Measurements from ENCODE around the gene RECQL5.
A peak's percentile ranks its signal among the peaks of the same experiment; 100 is the strongest.
"Not testable (repeated sequence)": the region's sequence is repeated elsewhere in the genome, so short reads cannot be mapped to it uniquely, and the experiment has no call there.

RECQL5 gene

DNA sequence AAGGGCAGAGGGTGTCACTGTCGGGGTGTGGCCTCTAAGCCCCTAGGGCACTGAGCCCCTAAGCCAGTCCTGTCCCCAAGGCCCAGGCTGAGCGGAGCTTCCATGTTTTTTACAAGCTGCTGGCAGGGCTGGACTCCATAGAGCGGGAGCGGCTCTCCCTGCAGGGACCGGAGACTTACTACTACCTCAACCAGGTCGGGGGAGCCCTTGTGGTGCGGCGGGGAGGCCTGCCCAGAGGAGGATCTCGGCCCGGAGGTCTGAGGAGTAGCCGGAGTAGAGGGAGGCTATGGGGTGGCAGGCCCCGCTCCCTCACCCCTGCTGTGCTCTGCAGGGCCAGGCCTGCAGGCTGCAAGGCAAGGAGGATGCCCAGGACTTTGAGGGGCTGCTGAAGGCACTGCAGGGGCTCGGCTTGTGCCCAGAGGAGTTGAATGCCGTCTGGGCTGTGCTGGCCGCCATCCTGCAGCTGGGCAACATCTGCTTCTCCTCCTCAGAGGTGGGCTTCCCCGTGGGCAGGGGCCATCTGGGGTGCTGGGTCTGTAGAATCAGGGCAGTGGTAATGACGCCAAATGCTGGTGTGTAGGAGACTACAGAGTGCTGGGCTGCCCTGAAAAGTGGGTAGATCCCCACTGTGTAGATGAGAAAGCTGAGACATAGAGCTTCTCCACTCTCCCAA lies 74.5 kb downstream of the RECQL5 start:
- no peak for DNase-seq (ENCODE audit: low read depth)

DNA sequence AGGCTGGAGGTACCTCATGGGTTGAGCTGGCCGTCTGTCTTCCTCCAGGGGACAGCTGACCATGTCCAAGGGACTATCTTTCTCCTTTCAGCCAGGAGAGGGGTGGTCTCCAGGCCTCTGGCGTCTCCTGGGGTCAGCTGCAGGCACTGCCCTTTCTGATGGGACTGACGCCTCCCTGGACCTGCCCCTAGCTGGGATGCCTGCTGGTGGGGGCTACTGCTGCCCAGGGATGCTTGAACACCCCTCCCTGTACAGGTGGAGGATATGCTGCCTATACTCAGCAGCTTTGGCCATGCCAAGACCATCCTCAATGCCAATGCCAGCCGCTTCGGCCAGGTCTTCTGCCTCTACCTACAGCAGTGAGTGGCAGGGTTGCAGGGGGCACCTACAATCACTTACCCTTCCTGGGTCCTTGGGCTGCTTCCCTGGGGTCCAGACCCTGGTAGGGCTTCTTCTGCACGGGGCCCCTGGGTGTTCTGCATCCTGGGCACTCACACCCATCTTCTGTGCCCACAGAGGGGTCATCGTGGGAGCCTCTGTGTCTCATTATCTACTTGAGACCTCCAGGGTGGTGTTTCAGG lies 75.1 kb downstream of the RECQL5 start:
- no peak for DNase-seq (ENCODE audit: low read depth)

DNA sequence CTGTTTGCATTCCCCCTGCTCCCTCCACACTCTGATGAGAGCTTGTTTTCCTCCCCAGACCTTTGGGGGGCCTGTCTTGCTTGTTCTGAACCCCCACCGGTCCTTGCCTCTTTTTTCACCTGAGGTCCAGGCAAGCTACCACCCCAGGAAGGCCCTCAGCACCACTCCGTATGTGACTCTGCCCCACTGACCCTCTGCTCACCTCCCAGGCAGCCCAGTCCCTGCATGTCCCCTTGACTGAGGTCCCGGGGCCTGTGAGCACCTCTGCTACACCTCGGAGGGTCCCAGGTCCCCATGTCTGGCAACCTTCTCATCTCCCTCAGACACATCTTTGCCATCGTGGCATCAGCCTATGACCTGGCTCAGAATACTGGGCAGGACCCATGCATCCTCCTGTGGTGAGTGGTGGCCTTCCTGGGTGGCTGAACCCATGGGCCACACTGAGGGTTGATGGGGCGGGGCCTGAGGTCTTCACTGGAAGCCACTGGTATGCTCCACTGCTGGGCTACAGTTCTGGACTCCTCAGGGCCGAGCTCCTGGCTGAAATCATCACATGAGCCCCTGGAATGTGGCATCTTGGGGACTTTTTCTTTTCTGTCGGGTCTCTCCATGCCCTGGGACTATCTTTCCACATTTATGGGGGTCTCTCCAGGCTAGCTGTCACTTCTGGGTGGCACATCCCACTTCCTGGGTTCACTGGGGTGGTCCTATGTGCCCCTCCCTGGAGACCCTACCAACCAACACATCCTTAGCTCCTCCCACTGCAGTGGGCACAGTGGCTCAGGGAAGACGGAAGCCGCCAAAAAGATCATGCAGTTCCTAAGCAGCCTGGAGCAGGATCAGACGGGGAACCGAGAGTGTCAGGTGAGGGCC lies 75.9 kb downstream of the RECQL5 start:
- DNase-seq (ENCODE audit: low read depth) = no peak

DNA sequence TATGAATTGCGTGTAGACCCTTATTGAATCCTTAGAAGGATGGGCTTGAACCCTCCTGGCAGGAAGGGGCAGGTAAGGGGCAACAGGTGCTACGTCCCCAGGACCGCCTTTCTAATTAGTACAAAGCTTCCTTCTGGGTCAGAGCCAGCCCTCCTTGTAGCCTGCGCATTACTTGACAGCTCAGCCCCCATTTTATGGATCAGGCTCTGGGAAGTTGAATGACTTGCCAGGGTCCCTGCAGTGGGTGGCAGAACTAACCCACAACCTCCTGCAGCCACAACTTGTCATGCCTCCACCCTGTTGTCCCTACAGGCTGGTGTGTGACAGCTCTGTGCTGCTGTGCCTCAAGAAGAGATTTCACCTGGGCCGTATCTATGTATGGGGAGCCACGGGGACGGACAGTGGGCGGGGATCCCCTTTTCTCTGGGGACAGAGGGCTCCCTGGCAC lies 76.6 kb downstream of the RECQL5 start:
- no peak for DNase-seq (ENCODE audit: low read depth)

DNA sequence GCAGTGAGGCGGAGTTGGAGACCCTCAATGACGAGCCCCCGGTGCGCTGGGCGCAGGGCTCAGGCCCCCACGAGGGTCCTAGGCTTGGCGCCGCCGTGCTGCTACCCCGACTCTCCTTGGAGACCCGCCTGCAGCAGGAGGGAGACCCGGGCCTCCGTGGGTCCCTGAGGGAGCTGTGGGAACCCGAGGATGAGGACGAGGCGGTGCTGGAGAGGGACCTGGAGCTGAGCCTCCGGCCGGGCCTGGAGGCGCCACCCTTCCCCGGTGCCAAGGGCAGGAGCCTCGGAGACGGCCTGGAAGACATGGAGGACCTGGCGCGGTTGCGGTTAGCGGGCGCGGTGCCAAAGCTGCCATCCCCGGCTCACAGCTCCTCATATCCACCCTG lies 77.0 kb downstream of the RECQL5 start:
- DNase-seq (ENCODE audit: low read depth) = no peak

DNA sequence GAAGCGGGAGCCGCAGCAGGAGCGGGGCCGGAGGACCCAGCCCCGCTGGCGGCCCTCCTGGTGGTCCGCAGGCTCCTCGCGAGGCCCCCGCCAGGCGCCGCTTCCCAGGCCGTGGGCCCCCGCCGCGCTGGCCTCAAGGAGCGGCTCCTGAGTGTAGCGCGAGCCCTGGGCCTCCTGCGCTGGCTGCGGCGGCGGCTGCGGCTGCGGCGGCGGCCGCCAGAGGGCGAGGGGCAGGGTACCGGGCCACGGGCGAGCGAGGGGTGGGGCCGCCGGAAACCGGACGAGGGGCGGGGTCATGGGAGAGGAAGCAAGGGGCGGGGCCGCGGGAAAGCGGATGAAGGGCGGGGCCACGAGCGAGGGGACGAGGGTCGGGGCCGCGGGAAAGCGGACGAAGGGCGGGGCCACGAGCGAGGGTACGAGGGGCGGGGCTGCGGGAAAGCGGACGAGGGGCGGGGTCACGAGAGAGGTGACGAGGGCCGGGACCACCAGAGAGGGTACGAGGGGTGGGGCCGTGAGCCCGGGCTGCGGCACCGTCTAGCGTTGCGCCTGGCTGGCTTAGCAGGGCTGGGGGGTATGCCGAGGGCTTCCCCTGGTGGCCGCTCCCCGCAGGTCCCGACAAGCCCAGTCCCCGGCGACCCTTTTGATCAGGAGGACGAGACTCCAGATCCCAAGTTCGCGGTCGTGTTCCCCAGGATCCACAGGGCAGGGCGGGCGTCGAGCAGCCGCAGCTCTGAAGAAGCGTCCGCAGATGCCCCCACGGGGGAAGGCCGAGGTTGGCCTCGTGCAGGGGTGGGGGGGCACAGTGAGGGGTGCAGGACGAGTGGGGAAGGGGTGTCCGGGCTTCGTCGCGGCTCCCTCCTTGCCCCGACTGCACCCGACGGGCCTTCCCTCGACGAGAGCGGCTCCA lies 77.7 kb downstream of the RECQL5 start:
- peak; percentile 98 for DNase-seq (ENCODE audit: low read depth)

DNA sequence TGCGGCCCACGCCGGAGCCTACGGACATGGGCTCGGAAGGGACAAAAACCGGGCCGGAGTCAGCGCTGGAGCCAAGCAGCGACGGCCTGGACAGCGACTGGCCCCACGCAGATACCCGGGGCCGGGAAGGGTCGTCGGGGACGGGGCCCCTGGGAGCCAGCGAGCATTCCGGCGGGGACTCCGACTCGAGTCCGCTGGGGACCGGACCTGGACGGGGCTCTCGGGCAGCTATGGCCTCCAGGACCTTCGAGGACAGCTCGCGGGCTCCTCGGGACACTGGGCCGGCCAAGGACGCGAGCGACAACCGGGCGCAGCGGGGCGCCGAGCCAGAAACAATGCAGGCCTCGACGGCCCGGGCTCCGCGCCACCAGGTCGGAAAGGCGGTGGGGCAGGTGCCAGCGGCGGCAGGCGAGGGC lies 78.3 kb downstream of the RECQL5 start:
- no peak for DNase-seq (ENCODE audit: low read depth)

DNA sequence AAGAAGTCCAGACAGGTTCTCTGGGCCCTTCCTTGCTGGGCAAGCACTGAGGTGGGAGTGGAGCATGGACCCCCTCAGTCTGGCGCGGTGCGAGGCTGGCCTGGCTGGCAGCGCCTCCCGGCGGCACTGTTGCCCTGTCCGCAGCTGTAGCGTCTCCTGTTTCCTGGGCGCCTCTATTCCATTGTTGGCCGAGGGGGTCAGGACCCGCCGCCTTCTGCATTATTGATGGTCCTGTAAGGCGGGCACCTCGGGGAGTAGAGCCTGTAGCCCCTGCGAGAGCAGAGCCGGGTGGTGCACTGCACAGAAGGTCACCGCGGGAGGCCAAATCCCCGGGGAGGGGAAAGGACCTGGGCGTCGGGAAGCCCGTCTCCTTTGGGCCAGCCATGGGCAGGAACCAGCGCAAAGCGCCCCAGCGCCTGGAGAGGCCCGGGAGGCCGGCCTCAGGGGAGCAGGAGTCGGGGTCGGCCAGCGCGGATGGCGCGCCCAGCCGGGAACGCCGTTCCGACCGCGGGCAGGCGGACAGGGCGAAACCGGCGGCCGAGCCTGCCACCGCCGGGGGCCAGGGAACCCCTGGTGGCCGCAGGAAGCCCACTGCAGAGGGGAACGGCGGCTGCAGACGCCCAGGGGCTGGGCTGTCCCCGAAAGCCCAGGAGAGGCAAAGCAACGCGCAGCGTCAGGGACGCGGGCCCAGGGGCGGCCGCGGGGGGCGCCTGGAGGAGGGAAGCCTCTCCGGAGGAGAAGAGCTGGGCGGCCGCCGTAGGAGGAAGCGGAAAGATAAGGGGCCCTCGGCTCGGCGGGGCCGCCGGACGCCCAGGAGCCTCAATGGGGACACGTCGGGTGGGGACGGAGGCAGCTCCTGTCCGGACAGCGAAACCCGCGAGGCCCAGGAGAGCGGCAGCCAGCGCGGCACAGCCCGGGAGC lies 79.0 kb downstream of the RECQL5 start, which contains the start of gene MYO15B:
MYO15B (plus strand) TSS at position 126 of the 921 bp plus-strand sequence; CDS start at position 384, 258 bp downstream.
- DNase-seq (ENCODE audit: low read depth) = peak; percentile 27

DNA sequence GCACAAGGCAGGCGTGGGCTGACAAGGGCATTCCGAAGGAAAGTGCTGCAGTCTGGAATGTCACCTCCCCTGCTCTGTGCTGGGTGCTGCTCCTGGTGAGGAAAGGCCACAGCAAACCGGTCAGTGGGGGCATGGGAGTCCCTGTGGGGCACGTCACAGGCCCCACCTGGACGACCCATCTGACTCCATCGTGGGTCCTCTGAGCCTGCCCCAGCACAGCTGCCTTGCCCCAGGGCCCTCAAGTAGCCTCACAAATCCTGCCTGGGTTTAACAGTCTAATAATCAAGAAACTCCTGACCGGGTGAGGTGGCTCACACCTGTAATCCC lies 82.1 kb downstream of the RECQL5 start:
- DNase-seq (ENCODE audit: low read depth) = no peak

DNA sequence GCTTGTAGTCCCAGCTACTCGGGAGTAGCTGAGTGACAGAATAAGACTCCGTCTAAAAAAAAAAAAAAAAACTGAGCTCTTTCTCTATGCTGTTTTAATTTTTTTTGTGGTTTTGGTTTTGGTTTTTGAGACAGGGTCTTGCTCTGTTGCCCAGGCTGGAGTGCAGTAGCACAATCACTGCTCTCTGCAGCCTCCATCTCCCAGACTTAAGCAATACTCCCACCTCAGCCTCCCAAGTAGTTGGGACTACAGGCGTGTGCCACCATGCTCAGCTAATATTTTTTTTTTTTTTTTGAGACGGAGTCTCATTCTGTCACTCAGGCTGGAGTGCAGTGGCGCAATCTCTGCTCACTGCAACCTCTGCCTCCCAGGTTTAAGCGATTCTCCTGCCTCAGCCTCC lies 83.8 kb downstream of the RECQL5 start:
- DNase-seq (ENCODE audit: low read depth) = not testable (repeated sequence)

DNA sequence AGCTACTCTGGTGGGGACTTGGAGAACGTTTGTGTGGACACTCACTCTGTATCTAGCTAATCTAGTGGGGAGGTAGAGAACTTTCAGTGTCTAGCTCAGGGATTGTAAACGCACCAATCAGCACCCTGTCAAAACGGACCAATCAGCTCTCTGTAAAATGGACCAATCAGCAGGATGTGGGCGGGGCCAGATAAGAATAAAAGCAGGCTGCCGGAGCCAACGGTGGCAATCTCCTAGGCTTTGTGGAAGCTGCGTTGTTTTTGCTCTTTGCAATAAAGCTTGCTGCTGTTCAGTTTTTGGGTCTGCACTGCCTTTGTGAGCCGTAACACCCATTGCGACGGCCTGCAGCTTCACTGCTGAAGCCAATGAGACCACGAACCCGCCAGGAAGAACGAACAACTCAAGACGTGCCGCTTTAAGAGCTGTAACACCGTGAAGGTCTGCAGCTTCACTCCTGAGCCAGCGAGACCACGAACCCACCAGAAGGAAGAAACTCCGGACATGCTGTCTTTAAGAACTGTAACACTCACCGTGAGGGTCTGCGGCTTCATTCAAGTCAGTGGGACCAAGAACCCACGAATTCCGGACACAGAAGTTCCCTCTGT lies 85.7 kb downstream of the RECQL5 start:
- DNase-seq (ENCODE audit: low read depth) = not testable (repeated sequence)
